T-helper 22 cell (primary cell): ENCODE data around the gene MRPL24.
A peak's percentile ranks its signal among the peaks of the same experiment; 100 is the strongest.
"Not testable (repeated sequence)": the region's sequence is repeated elsewhere in the genome, so short reads cannot be mapped to it uniquely, and the experiment has no call there.

Source experiments
- DNase-seq: peaks from one replicate; pipeline ENCODE4 v3.0.0-alpha.2; 2020; ENCODE audit warnings: low read depth

The MRPL24 gene

DNA sequence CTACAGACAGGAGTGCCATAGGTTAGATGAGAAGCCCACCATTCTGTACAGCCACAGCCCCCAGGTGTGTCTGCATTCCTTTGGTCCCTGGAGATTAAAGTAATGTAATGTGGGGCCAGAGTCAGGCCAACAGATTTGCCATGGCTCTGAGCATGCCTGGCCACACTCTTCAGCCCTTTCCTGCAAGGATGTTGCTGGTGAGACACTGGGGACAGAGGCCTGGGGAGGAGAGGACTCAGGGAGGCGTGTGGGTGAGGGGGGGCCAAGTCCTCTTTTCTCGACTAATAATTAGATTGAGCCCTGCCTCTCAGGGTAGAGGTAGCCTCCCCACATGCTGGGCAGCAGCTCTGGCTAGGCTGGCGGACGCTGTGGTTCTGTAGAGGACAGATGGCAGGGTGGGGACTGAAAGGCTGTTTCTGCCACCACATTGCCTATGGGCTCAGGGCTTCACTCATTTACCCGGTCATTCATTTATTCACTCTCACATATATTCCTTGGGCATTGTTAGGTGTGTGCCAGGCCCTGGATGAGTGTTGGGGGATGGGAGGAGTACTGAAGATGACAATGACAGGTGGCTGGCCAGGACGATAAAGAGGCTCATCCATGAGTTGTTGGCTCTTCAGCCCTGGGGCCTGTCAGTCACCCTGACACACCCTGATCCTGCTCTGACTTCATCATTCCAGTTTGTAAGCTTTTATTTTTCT is 19.4 kb upstream of the MRPL24 start:
- no peak for DNase-seq

DNA sequence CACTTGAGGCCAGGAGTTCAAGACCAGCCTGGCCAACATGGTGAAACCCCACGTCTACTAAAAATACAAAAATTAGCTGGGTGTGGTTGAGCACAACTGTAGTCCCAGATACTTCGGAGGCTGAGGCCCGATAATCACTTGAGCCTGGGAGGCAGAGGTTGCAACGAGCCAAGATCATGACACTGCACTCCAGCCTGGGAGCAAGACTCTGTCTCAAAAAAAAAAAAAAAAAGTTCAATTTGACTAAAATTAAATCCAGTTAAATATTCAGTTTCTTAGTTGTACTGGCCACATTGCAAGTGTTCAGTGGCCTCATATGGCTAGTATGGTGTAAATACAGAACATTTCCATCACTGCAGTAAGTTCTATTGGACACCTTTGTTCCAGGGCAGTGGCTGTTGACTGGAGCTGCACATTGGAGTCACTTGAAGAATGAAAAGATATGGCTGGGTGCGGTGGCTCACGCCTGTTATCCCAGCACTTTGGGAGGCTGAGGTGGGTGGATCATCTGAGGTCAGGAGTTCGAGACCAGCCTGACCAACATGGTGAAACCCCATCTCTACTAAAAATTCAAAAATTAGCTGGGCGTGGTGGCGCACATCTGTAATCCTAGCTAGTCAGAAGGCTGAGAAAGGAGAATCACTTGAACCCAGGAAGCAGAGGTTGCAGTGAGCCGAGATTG is 16.8 kb upstream of the MRPL24 start:
- DNase-seq: not testable (repeated sequence)

DNA sequence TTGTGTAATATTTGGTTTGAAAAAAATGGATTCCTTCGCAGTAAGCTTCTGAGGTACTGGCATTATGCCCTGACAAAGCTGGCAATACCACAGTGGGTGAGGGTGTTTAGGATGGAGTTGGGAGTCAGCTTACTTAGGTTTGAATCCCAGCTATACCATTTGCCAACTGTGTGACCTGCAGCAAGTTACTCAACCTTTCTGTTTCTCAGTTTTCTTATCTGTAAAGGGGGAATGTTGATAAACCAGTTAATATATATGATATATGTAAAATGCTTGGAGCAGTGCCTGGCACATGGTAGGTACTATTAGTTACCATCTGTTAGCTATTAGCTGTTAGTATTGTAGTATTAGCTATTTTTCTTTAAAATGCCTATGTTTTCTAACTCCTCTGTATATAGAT is 15.5 kb upstream of the MRPL24 start:
- DNase-seq: no peak

DNA sequence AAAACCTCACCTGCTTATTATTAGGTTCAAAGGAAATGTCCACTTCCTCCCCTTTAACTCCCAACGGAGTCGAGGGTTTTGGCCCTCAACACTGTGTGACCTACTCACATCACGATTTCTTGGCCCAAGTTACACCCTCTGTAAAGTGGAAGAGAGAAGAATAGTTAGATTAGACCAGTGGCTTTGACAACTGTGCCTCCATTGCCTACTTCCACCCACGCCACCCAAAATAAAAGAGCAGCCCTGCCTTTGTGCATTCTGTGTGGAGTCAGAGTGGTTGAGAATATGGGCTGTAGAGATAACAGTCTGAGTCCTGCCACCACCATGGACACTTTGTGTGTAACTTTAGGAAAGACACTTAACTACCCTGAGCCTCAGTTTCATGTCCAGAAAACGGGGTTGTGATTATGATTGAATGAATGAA is 14.7 kb upstream of the MRPL24 start:
- DNase-seq: no peak

DNA sequence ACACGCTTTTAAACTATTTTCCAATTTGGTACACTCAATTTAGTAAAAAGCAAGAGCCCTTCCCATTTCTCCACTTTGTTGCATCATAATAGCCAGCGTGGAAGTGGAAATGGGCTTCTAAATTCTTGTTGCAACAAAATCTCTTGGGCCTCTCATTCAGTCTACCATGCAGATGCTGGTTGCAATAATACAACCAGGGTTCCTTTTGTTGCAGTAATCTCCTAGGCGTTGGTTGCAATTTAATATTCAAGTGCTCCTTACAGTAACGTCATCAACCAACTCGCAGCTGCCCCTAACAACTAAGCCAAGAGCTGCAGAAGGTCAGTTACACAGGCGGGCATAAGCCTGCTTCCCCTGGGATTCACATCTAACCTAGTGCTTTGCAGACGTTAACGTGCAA is 13.3 kb upstream of the MRPL24 start:
- DNase-seq: no peak

DNA sequence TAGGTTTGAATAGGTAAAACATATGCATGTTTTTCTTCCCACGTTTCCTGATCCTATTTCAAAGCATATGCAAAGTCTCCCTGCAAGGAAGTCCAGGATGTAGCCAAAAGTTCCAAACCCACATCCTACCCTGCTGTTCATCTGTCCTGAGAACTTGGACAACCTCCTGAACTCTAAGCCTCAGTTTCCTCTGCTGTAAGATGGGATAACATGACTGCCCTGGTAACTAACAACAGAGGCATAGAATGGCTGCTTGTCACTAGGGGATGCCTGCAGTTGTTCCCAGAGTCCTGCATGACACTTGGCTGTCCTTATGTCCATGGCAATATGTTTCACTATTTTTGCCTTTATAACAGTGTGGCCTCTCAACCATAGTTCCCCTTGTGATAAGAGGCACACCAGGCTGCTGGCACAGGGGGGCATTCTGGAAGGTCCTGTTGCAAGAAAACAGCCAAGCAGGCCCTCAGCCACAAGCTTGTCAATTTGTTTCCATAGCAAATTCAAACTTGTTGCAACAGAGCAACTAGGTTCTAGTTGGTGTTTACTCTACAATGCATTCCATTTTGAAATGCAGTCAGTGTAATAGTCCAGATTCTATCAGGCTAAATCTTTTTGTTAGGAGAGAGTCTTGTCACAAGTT is 12.1 kb upstream of the MRPL24 start:
- DNase-seq: no peak

GRCh38 chr1:156751757-156752481 is 11.0 kb upstream of the MRPL24 start:
- DNase-seq: peak; percentile 98

- DNase-seq: no peak
These were observed 10.5 kb upstream of the MRPL24 start, which contains the start of gene HDGF for GRCh38 chr1:156751451-156751756. TSS of gene HDGF (minus strand) at chr1:156751675. CDS start at chr1:156751429, 246 bp downstream.

GRCh38 chr1:156750711-156751450 is 10.0 kb upstream of the MRPL24 start:
- no peak for DNase-seq

- DNase-seq: no peak
These were observed 9.3 kb upstream of the MRPL24 start for GRCh38 chr1:156750191-156750672.

- no peak for DNase-seq
These were observed 8.7 kb upstream of the MRPL24 start for GRCh38 chr1:156749419-156750118.

DNA sequence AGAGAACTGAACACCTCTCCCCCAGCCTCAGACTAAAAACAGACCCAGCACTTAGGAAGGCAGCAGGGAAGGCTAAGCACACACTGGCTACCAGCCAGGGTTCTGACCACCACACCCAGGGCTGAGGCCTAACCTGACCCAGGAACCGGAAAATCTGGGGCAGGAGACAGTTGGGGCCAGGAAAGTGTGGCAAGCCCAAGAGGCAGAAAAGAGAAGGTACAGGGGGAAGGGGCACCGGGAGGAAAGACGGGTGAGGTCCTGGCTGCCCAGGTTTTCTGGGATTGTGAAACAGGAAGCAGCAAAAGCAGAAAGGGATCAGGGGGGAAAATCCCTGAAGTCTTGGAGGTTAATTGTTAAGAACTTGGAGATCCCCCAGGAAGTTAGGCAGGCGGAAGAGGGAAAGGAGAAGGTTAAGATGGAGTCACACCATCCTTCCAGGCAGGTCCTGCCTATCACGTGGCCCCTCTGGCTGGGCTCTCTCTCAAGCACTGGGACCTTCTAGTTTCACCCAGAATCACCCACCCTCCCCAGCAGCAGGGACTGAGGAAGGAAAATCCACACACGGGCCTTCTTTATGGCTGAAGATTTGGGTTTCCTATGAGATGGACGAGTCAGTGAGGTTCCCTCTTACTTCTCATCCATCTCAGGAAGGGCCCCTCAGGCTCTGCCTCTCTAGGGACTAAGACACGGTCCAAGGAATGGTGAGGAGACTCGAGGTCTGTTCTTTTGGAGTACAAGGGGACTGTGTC is 8.0 kb upstream of the MRPL24 start:
- DNase-seq: no peak

DNA sequence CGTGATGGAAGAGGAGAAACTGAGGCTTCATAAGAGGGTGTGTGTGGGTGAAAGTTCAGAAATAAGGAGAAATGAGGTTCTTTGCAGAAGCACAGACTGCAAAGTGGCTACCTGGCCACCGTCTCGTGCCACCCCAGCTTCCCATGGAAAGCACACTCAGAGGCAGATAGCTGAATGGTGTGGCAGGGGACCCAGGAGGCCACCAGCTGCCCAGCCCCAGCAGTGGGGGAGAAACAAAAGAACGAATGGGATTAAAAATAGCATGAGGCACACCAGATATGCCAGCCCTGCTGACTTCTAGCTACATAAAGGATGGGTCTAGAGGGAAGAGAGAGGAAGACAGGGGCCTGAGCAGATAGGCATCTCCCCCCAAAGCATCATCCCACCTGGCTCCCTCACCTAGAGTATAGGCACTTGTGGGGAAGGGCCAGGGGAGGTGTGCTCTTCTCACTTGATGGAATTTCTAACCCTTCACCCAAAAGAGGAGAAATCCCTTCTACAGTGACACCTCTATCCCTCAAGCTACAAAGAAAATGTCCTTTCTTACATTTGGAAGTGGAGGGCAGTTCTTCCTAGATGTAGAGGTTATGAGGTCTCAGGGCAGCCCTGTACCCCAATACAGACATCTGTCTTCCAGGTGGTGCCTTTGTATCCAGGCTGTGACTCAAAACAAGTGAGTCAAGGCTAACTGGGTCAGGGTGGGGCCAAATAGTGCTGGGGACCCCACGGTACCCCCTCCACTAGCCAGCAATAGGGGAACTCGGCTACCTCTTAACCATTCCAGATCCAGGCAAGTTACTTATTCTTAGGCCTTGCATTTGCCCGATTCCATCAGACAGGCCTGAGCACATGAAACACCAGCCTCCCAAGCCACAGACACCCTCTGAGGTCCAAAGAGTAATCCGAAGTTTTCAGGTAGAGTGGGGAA is 7.1 kb upstream of the MRPL24 start:
- no peak for DNase-seq

- peak; percentile 60 for DNase-seq
These were observed 6.1 kb upstream of the MRPL24 start for GRCh38 chr1:156746728-156747631.

DNA sequence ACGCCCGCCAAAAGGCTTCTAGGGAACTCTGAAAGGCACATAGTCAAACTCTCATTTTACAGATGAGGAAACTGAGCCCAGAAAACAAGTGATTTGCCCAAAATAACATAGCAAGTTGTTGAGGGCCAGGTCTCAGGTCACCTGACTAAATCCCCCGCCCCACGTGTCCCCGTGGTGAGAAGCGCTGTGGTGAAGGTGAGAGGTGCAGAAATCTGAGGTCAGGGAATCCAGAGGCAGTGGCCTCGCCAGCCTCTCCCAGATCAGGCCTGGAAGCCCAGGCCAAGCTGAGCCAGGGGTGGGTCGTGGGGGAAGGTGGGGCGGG is 5.5 kb upstream of the MRPL24 start:
- DNase-seq: no peak

GRCh38 chr1:156745881-156746280 is 5.0 kb upstream of the MRPL24 start:
- DNase-seq: no peak

DNA sequence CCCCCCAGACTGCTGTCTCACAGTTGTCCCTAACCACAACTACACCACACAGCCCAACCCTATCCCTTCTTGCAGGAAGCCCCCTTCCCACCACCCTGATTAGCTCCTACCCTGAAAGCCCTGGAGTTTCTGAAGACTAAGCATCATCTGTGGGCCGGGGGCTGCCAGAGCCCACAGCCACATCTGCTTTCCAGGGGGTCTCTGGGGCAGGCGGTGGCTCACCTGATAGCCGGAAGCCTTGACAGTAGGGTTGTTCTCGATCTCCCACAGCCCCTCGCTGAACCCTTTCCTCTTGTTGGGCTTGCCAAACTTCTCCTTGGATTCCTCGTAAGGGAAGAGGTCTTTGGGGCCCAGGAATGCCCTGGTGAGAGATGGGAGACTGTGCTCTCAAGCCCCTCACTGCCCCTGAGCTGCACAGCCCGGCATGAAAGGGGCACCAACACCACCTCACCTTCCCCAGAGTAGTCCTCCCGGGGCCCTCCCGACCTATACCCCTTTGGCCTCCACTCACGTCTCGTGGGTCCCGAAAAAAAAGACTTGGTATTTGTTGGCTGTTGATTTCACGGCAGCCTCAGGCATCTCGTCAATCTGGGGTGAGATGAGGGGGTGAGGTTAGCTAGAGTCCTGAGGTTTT is 4.0 kb upstream of the MRPL24 start:
- DNase-seq: no peak

DNA sequence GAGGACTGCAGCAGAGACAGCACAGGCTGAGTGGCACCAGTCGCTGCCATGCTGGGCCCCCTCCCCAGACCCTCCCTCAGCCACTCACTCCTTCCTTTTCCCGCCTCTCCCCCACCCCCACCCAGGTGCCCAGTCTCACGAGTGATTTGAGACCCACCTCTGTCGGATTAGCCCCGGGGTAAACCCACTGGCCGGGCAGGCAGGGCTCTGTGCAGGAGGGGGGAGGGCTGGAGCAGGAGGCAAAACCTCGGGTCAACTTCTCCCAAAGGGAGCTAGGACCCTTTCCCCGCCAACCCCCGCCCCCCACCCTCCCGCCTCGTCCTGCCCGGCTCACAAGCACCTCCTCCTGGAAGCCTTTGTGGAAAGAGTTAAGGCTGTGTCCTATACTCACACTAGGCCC is 3.5 kb upstream of the MRPL24 start:
- no peak for DNase-seq
